GM19468 (cell line): Measurements from ENCODE around the gene SSR3.
"Not testable (repeated sequence)": the region's sequence is repeated elsewhere in the genome, so short reads cannot be mapped to it uniquely, and the experiment has no call there.

Experiments used
- ATAC-seq: cut with Tn5 transposase; IDR thresholded peaks from one replicate; pipeline ENCODE4 v1.9.1; 2021; ENCODE audit warnings: mild to moderate bottlenecking, moderate library complexity, moderate number of reproducible peaks; ENCODE audit not compliant: unreplicated experiment; ENCODE audit errors: extremely low read depth

Gene SSR3

DNA sequence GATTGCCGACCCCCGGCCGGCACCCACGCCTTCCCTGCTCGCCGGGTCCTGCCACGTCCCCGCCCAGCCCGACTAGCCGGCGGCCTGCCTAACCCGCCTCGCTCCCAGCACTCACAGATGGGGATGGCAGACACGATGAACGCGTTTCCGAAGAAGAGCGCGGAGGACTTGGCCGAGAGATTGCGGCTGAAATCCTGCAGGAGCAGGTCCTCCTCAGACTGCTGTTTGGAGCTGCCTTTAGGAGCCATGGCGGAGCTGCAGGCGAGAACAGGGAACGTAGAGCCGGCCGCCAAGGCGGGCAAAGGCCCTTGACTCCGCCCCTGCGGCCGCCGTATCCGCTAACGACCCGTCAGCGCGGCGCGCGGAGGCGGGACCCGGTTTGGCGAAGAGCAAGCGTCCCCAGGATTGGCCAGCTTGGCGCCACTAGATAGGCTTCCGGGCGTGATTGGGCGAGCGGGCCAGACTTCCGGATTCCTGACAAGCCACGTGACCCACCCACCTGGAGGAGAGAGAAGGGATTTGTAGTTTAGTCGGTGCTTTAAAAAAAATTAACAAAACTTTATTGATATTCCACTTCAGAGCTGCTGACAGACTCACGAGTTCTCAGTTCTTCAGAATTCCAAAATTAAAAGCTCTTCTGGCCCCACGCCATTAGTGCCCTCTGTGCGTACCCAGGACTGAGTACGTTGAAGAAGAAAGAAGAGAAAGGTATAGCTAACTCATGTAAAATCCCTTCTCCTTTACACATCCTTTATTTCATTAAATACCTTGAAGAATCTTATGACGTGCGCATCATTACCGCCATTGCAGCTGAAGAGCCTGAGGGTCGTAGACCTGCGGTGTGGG is at the start of gene SSR3:
TSS of gene SSR3 (minus strand) at position 276 of the 846 bp plus-strand sequence. CDS start at position 248, 28 bp downstream.
- ATAC-seq, result peak; percentile 98

- no peak for ATAC-seq
Observed at GRCh38 chr3:156604064-156604641, 49.2 kb upstream of the SSR3 start.

DNA sequence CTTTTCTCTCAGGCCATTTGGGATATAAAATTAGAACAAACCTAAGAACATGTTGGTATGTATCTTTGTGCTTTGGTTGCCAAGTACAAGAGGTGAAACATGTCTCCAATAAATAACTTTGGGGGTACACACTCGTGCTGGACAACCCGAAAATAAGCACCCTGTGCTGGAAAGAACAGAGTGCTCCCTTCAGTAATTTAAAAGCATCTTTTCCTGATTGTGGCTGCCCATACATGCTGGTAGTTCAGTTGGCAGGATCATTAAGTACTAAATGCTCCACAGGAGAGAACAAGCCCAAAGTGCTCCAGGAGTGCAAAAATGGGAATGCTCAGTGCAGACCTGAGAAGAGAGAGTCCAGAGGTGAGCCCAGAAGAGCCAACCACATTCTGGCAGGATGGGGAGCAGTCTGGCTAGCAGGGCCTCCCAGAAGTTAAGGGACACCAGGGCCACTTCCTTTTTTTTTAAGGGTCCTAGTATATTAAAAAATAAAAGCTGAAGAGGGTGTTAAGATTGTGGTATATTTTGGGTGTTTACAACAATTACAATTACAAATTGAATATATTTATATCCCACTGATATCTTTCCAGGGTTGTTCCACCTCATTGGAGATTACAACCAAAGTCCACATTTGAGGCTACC is 48.6 kb upstream of the SSR3 start:
- ATAC-seq, result no peak

DNA sequence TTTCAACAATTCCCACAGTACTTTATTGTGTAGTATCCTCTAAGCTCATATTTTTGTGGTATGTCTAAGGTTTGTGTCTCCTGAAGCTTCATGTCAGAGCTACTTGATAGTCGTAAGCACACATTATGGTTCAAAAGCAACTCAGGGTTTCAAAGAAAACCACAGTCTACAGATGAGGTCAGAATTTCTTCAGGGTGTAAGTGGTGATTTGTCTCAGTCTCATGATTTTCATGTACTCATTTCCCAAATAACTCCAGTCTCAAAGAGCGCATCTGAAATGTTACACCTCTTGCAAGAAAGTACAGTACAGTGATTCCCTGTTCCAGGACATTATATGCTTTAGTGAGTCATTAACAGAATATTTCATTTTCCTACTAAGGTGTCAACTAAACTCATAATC is 47.5 kb upstream of the SSR3 start:
- ATAC-seq, result no peak

DNA sequence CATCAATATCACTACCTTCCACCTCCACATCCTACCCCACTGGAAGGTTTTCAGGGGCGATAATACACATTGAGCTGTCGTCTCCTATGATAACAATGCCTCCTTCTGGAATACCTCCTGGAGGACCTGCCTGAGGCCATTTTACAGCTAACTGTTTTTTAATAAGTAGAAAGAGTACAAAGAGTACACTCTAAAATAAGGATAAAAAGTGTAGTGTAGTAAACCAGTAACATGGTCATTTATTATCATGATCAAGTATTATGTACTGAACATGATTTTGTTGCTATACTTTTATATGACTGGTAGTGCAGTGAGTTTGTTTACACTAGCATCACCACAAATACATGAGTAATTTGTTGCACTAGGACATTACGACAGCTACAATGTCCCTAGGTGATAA is 46.6 kb upstream of the SSR3 start:
- no peak for ATAC-seq

GRCh38 chr3:156600834-156601233 is 45.9 kb upstream of the SSR3 start:
- ATAC-seq, result no peak

DNA sequence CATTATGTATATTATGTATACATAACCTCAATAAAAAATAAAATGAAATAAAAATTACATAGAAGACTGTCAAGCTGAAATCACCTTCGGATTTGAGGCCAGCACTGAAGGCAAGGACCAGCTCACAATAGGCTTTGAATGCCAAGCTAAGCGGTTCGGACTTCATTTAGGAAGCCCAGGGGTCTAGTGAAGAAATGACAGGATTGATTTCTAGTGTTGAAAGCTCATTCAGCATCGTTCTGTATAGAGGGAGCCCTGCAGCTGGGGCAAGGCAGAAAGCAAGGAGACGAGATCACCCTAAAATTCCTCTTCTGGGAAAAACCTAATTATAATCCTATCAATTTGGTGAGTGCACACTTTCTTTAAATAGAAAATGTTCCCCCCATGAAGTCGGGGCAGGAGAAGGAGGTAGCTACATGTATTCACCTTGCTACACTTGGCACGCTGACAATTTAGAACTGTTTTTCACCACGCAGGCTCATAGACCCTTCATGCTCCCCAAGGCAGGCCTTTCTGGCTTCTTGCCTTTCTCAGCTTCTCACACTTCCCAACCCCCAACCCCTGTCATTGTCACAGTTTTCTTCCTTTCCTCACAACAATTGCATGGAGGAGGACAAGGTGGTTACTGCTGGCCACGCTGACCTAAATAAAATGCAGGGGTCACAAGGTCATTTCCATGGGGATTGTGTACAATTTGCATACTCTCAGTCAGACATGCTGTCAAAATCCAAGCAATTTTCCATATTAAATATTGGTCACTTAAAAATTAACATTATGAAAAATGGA is 44.4 kb upstream of the SSR3 start:
- no peak for ATAC-seq

DNA sequence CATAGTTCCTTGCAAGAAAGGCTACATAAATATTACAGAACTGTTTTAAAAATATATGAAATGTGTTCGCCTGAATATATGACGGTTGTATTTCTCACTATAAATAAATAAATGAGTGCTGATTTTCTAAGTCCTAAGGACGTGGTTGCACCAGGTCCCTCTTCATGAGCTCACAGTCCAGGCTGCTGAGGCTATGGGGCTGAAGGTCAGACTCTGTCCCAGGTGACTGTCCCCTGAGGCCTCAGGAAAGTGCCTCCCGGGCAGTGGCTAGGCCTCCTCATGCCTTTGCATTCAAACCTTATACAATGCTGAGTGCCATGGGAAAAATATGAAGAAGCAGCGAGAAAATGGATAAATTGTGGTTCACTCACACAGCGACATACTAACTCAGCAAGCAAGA is 43.5 kb upstream of the SSR3 start:
- ATAC-seq, result no peak

DNA sequence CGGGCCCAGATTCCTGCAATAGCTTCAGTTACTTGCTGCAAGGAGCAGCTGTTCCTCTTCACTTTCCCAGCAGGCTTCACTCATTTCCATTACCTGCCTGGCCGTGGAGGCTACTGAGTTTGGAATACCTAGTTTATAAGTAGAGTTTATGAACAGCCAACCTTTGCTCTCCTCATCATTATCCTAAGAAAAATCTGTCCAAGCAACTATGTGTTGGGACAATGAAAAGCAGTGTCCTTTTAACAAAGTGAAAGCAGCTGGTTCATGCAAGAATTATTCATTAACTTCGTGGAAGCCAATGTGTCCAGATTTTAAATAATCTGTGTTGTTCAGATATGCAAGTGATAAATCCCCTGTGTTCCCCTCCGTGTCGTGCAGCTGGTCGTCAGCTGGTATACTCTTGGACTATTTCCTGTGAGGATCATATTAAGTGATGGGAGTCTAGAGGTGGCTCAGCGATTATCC is 39.3 kb upstream of the SSR3 start:
- ATAC-seq, result no peak

GRCh38 chr3:156593814-156594213 is 38.9 kb upstream of the SSR3 start:
- ATAC-seq, result no peak

- ATAC-seq, result not testable (repeated sequence)
Observed at GRCh38 chr3:156589806-156590205, 34.9 kb upstream of the SSR3 start.

DNA sequence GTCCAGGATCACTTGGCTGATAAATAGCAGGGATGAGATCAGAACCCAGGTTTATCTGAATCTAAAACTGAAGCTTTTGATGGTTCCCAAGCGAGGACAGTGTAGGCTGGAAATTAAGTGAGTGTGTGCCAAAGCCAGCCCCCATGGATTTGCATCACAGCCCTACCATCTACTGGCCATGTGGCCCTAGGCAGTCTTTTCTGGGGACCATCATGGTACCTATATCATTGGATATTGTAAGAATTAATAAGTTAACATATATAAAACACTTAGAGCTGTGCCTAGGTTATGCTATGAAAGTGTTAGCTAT is 32.8 kb upstream of the SSR3 start:
- ATAC-seq, result no peak

GRCh38 chr3:156586905-156587759 is 32.2 kb upstream of the SSR3 start:
- ATAC-seq, result no peak

DNA sequence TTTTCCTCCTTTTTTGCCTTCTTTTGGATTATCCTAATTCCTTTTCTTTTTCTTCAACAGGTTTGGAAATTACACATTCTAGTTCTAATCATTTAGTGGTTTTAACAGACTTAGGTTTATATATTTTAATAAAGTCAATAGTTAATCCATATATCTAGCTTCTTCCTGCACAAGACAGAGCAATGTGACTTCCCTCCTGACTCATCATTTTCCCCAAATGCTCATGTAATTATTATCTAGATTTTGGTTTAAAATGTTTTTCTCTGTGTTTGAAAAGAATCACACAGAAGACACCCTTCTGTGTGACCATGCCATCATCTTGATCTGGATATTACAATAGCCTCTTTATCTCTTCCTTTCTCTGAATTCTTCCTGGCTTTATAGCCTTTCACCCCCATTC is 28.6 kb upstream of the SSR3 start:
- ATAC-seq, result no peak

GRCh38 chr3:156582532-156583183 is 27.7 kb upstream of the SSR3 start:
- ATAC-seq, result no peak

GRCh38 chr3:156581954-156582353 is 27.0 kb upstream of the SSR3 start:
- no peak for ATAC-seq

- ATAC-seq, result no peak
Observed at GRCh38 chr3:156581033-156581432, 26.1 kb upstream of the SSR3 start.

DNA sequence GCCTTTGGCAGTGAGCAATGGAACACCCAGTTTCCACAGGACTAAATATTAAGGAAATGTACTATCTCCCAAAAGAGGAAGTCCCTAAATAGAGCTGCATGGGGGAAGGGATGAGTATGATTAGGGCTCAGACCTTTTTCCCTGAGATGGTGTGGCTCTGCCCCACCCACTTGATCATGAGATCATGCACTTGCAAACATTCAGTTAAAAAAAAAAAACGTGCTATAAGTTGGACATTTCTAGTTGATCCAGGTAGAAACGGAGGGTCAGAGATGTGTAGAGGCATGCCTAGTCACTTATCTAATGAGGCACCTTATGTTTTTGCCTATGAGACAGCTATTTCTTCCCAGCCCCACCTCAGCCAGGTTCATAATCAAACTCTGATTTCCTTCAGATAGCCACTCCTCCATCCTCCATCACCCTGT is 24.5 kb upstream of the SSR3 start:
- ATAC-seq, result no peak

DNA sequence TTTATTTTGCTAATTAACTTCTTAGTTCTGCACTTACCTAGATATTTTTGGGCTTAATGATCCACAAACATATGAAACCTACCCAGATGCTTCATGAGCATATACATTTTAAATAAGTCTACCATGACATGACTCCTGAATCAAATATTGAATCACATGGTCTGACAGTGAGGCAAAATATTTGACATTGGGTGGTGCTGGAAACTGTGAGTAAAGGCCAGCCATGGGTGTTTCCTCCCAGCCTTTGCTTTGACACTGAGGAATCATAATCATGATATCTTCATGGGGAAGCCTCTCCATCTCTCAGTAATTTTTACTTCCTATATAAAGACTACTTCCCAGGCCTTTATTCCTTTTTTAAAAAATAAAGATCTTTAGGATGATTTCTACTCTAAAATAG is 22.8 kb upstream of the SSR3 start:
- no peak for ATAC-seq
